GM12873 (cell line): ENCODE data around the gene OST4.
A peak's percentile ranks its signal among the peaks of the same experiment; 100 is the strongest.

Experiments
- TF ChIP-seq, protein P1 (sequence below): IDR thresholded peaks from 2 replicates; pipeline ENCODE4 v1.5.1; 2012; ENCODE audit warnings: low read depth, mild to moderate bottlenecking, moderate library complexity, low read length, control low read depth; ENCODE audit not compliant: insufficient read depth; ENCODE audit errors: missing control alignments

The OST4 gene

DNA sequence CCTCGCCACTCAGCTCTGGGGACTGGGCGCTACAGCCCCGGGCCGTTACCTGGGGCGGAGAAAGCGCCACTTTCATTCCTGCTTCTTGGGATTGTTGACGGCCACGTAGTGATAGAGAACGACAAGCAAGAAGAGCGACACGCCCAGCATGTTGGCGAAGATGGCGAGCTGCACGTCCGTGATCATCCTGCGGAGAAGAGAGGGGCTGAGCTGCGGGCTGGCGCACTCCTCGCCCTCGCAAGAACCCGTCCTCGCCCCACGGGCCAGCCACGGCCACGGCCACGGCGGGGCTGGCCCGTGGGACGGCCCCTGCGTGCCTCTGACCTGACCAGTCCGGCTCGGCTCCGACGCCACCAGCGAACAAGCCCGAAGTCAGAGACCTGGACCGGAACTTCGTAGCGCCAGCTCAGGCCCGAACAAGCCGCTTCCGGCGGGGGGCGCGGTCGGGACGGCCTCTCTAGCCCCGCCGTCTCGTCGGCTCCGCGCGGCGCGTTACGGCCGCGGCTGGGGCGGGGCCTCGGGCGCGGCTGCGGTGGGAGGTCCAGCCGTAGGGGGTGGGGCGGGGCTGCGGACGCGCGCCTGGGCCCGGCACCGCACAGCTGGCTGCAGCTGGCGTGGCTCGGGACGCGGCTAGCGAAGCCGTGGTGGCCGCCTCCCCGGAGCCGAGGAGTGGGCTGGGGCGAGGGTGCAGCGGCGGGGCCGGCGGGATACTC, at the start of gene OST4:
TSS of gene OST4 (minus strand) at position 378 of the 713 bp plus-strand sequence.
- TF ChIP-seq, protein P1, sequence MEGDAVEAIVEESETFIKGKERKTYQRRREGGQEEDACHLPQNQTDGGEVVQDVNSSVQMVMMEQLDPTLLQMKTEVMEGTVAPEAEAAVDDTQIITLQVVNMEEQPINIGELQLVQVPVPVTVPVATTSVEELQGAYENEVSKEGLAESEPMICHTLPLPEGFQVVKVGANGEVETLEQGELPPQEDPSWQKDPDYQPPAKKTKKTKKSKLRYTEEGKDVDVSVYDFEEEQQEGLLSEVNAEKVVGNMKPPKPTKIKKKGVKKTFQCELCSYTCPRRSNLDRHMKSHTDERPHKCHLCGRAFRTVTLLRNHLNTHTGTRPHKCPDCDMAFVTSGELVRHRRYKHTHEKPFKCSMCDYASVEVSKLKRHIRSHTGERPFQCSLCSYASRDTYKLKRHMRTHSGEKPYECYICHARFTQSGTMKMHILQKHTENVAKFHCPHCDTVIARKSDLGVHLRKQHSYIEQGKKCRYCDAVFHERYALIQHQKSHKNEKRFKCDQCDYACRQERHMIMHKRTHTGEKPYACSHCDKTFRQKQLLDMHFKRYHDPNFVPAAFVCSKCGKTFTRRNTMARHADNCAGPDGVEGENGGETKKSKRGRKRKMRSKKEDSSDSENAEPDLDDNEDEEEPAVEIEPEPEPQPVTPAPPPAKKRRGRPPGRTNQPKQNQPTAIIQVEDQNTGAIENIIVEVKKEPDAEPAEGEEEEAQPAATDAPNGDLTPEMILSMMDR, result peak; percentile 18

DNA sequence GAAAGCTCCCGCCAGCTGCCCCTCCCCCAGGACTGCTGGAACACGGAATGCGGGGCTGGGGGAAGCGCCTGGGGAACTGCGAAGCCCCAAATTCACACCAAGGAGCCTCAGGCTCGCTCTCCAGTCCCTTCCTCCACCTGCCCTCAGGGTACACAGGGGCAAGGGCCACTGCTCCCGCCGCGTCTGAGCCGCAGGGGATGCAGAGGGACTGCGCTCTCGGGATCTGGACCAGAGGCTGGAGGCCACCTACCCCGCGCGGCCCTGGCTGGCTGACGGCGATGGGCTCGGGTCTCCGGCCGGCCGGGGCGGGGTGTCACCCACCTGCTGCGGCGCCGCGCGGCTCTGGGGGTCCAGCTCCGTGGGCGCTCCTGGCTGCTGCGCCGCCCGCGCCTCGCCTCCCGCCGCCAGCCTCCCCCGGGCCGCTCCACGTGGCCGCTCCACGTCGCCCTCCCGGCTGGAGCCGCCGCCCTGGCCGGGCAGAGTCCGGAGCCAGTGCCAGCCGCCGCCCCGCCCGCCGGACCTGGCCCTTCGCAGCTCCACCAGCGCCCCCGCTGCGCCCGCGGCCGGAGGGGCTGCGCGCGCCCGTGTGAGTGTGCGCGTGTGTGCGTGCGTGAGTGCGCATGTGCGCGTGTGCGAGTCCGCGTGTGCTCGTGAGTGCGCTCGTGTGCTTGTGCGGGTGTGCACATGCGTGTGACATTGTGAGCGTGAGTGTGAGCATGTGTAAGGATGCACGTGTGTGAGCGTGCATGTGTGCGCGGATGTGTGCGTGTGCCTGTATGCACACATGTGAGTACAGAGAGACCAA, 47.3 kb upstream of the OST4 start, which contains the start of gene CGREF1:
TSS of gene CGREF1 (minus strand) at position 604 of the 805 bp plus-strand sequence. CDS start 14,762 bp downstream, outside the sequence.
- TF ChIP-seq, protein P1, result no peak

DNA sequence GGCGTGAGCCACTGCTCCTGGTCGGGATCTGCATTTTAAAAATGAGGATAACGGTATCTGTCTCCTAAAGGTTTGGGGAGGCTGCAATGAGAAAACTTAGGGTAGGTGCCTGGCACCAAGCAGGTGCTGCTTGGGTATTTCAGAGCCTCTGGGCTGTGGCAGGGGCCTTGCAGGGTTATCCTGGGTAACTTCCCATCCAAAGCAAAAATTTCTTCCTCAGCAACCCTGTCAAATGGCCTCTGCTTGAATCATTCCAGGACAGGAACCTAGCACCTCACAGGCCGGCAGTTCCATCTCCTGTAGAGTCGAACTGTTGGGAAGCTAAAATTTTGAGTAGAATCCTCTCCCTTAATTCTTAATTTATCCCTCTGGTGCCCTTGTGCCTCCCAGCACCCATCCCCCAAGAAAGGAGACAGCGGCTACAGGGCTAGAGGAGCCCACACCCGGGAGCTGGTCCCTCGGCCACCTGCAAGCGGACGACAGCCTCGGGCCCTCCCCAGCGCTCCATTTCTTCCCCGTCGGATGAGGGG, 46.6 kb upstream of the OST4 start:
- TF ChIP-seq, protein P1, result no peak

DNA sequence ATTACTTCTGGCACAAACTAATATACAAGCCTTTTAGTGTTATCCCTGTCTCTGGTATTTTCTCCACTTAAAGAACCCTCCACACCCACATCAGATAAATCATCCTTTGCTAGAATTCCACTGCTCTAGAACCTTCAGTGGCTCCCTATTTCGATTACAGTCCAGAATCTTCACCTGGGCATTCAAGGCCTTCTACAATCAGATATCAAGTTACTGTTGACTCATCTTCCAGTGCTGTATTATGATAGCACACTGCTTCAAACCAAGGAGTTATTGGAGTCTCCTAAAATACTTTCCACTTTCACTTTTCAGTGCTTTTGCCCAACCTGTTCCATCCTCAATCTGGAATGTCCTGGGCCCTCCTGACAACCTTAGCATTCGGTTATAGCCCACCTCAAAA, 44.1 kb upstream of the OST4 start:
- TF ChIP-seq, protein P1, result no peak

DNA sequence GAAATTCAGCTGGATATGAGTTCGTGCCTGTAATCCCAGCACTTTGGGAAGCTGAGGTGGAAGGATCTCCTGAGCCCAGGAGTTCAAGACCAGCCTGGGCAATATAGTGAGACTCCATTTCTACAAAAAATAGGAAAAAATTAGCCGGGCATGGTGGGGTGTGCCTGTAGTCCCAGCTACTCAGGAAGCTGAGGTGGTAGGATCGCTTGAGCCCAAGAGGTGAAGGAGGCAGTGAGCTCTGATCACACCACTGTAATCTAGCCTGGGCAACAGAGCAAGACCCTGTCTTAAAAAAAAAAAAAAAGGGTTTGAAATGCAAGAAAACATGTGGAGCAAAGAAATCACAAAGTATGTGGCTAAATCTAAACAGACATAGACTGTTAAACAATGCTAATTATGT, 37.6 kb upstream of the OST4 start:
- TF ChIP-seq, protein P1, result no peak

DNA sequence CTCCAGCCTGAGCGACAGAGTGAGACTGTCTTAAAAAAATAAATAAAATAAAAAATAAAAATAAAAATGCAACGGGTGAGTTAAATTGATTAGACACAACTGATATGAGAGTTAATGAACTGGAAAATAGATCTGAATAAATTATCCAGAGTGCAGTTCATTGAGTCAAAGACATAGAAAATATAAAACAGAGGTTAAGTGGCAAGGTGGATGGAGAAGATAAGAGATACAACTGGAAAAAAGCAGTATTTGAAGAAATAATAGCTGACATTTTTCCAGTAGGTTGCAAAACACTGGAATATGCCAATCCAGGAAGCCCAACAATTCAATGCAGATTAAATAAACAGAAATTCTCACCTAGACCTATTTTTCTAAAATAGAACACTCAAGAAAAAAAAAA, 36.8 kb upstream of the OST4 start:
- TF ChIP-seq, protein P1, result no peak

DNA sequence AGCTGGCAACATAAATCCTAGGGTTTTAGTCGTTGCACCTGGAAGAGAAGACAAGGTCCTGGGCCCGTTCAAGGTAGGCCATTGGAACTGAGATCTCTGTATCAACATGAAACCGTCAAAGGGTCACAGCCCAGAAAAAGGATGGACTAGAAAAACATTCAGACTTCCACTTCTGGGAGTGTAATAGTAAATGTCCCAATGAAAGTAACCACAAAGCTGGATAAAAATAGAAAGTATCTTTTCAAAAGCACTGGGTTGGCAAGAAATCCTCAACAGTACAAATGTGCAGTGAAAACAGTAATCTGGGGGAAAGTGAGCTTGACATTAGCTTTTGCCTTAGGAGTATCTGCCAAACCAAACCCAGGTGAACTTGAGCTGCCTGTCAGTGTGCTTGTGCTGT, 34.5 kb upstream of the OST4 start:
- TF ChIP-seq, protein P1, result no peak
